GM18505 (cell line): Measurements from ENCODE around the gene NKX2-4.

ENCODE experiments used
- ATAC-seq: cut with Tn5 transposase; IDR thresholded peaks from one replicate; pipeline ENCODE4 v1.9.1; 2021; ENCODE audit not compliant: unreplicated experiment
- POLR2A ChIP-seq: IDR thresholded peaks from 4 replicates; pipeline ENCODE4 v1.6.1; 2011; ENCODE audit warnings: borderline replicate concordance; ENCODE audit not compliant: insufficient read depth, insufficient read length; ENCODE audit errors: extremely low read depth

Gene NKX2-4

DNA sequence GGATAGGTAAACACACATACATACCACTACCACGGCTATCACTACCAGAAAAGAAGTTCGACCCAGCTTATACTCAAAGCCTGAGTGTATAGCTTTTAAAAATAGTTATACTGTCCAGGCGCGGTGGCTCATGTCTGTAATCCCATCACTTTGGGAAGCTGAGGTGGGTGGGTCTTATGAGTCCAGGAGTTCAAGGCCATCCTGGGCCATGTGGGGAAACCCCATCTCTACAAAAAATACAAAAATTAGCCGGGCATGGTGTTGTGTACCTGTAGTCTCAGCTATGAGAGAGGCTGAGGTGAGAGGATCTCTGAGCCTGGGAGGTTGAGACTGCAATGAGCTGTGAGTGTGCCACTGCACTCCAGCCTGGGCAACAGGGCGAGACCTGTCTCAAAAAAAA is 32.9 kb downstream of the NKX2-4 start:
- no peak for TF ChIP-seq POLR2A
- no peak for ATAC-seq

DNA sequence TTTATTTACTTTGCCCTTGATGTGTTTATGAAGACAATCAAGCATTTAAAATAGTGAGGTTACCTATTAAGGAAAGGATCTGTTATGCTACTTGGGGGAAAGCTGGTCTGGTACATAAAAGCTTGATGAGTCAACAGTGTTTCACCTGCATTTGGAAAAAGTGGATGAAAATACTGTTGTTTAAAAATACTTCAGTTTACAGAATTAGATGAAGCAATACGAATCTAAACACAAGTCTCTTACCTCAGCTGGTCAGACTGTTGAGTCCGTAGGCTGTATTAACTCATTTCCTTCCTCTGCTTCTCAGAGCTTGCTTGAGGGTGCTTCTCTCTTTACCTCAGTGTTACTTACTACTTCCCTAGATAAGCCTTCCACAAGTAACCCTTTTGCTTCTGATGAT is 36.1 kb downstream of the NKX2-4 start:
- TF ChIP-seq POLR2A, result no peak
- no peak for ATAC-seq

DNA sequence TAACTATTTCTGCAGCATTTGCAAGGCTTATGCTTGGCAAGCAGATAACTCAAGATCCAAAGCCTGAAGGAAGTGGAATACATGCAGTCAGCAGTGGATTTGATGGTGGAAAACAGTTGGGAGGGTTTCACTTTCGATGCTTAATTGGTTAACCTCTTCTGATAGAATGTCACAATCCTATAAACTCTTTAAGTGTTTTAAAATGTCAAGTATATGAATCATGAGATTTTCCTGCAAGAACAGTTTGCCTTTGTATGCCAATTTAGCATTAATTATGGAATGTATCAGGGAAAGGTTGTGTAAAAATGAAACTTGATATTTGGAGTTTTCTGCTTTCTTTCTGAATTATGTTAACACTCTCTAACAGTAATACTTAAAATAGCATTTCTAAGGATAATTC is 36.6 kb downstream of the NKX2-4 start:
- TF ChIP-seq POLR2A, result no peak
- no peak for ATAC-seq

DNA sequence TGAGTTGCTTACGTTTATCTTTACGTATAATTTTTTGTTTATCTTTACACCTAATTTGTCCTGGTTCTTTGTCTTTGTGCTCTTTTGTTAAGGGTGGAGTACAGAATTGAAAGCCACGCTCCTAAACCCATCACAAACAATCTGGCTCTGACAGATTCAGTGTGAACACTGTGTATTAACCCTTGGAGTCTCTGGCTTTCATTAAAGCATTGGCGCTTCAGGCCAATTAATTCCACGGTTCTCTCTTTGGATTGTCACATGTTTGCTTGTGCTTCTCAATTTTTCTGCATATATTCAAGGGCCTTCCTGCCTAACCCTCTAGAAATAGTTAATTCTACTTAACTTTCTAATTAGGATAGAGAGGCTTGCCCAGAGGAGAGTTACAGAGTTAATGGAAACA is 38.6 kb downstream of the NKX2-4 start:
- no peak for TF ChIP-seq POLR2A
- no peak for ATAC-seq

DNA sequence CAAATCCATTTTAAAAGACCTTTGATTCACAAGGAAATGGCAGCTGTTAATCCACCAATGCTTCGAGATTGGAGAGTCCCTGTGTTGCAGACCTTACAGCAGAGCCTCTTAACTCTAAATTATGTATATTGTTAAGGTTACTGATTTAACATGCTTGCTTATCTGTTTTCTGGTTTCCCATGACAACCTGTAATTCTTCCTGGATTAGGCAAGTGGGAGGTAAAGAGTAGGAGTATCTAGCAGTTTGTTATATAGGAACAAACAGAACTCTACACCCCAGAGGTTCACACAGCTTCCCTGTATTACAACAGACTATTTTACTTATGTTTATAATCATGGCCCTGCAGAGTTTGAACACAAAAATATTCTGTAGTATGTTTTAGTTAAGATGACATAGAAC is 39.5 kb downstream of the NKX2-4 start:
- no peak for ATAC-seq
- no peak for TF ChIP-seq POLR2A

DNA sequence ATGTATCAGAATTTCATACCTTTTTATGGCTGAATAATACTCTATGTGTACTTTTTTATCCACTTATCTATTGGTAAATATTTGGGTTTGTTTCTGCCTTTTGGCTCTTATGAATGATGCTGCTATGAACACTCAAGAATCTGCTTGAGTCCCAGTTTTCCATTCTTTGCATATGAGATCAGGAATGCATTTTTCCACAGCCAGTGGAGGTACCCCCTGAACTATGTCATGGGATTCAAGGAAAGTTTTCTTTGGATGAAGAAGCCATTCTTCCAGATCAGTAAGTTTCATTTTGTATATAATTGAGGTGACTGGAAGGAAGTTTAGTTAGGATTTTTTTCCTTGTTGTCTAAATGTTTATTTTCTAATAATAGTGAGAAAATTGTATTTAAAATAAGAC is 40.9 kb downstream of the NKX2-4 start:
- no peak for ATAC-seq
- no peak for TF ChIP-seq POLR2A

DNA sequence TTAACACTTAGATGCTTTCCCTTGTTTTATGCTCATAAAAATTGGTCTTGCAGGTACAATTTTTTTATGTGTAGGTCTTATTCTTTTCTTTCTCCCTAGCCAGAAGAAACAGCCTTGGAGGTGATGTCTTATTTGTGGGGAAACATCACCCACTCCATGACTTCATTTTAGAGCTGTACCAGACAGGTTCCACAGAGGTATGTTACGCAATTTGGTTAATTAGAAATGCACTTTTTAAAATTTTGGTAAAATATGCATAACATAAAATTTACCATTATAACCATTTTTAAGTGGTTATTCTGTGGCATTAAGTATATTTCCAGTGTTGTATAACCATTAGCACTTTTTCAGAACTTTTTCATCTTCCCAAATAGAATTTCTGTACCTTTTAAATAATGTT is 41.3 kb downstream of the NKX2-4 start:
- TF ChIP-seq POLR2A, result no peak
- ATAC-seq, result no peak

DNA sequence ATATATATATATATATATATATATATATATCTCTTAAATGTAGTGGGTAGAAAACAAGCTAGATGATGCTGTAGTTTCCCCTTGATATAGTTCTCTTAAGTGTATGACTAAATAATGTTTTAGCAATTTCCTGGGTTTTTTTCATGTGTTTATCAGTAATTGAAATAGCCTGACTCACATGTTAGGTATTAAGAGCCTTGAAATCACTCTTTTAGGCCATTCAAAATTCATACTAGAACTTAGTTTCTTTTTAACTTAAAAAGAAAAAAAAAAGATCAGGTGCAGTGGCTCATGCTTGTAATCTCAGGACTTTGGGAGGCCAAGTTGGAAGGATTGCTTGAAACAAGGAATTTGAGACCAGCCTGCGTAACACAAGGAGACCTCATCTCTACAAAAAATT is 44.1 kb downstream of the NKX2-4 start:
- ATAC-seq, result no peak
- TF ChIP-seq POLR2A, result no peak

DNA sequence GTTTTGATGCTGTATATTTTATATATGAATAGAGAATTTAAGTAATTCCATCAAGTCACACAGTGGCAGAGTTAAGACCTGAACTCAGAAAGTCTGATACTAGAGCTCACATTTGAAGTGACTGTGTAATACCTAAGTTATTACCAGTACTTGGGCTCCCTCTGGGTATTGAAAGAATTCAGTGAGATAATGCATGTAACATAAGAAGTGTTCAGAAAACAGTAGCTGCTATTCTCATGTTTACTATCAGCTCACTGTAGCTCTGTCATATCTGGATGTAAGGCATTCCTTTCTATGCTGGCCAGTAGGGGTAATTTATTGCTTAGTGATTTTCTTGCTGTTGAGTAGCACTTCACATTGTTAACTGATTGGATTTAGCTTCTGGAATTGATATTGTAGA is 44.6 kb downstream of the NKX2-4 start:
- no peak for ATAC-seq
- no peak for TF ChIP-seq POLR2A
